ENCODE measurements around the gene CREB3L2.

DNA sequence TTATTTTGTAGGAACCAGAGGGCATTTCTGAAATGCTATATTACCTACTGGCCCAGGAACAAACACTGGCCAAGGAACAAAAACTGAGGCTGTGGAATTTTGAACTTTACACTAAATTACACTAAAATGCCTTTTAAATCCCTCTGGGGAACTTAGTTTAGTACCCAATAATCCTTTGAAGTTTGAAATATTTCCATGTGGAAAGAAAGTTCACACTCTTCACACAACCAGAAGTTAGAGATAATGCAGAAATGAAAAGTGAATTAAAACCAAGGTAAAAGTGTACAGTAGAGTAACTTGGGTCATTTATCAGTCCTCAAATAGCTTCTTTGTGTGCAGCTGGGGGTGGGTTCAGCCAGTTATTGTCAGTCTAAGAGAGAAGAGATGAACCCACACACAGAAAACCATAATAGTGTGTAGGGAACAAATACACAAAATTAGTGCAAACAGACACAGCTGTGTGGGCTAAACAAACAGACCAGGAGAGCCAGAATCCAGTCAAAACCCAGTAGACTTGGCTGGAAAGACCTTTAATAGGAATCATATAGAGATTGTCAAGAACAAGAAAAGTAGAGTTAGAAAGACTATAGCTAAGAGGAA lies 108.6 kb downstream of the CREB3L2 start:
- TF ChIP-seq POLR2A (IDR thresholded peaks at IDR 0.05; ENCODE audit: low read depth, low read length) (no peak), TAF1 (IDR thresholded peaks at IDR 0.05; ENCODE audit: borderline replicate concordance, low read depth, low read length) (no peak), POLR2AphosphoS5 (IDR thresholded peaks at IDR 0.05; ENCODE audit: low read depth, low read length) (no peak)

Measured in GM12892 (cell line).